ENCODE data around the gene SNRK.

DNA sequence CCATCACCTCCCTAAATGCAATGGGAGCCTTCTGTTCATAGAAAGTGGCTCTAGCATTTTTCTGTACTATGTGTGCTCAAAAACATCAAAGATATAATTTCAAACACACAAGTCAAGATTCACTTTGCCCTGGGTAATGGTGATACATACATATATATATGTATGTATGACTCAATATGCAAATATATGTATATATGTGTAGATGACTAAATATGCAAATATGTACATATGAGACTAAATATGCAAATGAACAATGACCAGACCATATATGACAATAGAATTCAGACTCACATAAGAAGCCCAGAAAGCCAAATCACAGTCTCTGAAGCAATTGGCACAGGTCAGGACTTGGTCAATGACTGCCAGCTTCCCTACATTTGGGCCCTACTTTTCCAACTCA is 36.9 kb upstream of the SNRK start:
- TF ChIP-seq EZH2 (IDR thresholded peaks at IDR 0.05; ENCODE audit: borderline replicate concordance): no peak
- TF ChIP-seq, protein P1, sequence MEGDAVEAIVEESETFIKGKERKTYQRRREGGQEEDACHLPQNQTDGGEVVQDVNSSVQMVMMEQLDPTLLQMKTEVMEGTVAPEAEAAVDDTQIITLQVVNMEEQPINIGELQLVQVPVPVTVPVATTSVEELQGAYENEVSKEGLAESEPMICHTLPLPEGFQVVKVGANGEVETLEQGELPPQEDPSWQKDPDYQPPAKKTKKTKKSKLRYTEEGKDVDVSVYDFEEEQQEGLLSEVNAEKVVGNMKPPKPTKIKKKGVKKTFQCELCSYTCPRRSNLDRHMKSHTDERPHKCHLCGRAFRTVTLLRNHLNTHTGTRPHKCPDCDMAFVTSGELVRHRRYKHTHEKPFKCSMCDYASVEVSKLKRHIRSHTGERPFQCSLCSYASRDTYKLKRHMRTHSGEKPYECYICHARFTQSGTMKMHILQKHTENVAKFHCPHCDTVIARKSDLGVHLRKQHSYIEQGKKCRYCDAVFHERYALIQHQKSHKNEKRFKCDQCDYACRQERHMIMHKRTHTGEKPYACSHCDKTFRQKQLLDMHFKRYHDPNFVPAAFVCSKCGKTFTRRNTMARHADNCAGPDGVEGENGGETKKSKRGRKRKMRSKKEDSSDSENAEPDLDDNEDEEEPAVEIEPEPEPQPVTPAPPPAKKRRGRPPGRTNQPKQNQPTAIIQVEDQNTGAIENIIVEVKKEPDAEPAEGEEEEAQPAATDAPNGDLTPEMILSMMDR (IDR thresholded peaks at IDR 0.05; ENCODE audit: poor library complexity): no peak
- no peak for TF ChIP-seq EZH2phosphoT487 (IDR thresholded peaks at IDR 0.05; ENCODE audit: low read depth, severe bottlenecking, unreplicated experiment)
